Astrocyte (in vitro differentiated cells and primary cell): ENCODE measurements around the gene ARMC7. TPM values are rescaled to one million over a fixed set of nuclear protein-coding genes. Genes with fewer than 3 reads are reported as not detected.

ENCODE experiments used
- DNase-seq: peaks from one replicate; pipeline ENCODE4 v3.0.0-alpha.2; 2010; ENCODE audit warnings: low read depth
- FAIRE-seq: peaks from 2 replicates; lab custom pipeline; 2011; peaks lifted over from hg19 to GRCh38; lab: Jason Lieb, UNC
- H2AFZ ChIP-seq: 2 replicates; pipeline ENCODE4 v1.6.0; 2012; ENCODE audit warnings: low read depth, low read length, inconsistent platforms
- H3K27ac ChIP-seq: 2 replicates; pipeline ENCODE4 v1.5.1; 2011; ENCODE audit warnings: low read depth, low read length, inconsistent platforms
- H3K27me3 ChIP-seq: 2 replicates; pipeline ENCODE4 v1.6.0; 2011; ENCODE audit warnings: low read length, inconsistent platforms; ENCODE audit not compliant: insufficient read depth
- H3K36me3 ChIP-seq: 2 replicates; pipeline ENCODE4 v1.5.1; 2011; ENCODE audit warnings: low read length, inconsistent platforms; ENCODE audit not compliant: insufficient read depth
- H3K4me1 ChIP-seq: 2 replicates; pipeline ENCODE4 v1.5.1; 2011; ENCODE audit warnings: low read length, inconsistent platforms; ENCODE audit not compliant: insufficient read depth
- H3K4me2 ChIP-seq: 2 replicates; pipeline ENCODE4 v1.6.0; 2012; ENCODE audit warnings: low read length, inconsistent platforms
- H3K4me3 ChIP-seq: 2 replicates; pipeline ENCODE4 v1.5.1; 2011; ENCODE audit warnings: low read depth, mild to moderate bottlenecking, low read length, inconsistent platforms; ENCODE audit not compliant: insufficient read depth
- H3K79me2 ChIP-seq: 2 replicates; pipeline ENCODE4 v1.6.0; 2012; ENCODE audit warnings: mild to moderate bottlenecking, low read length, inconsistent platforms; ENCODE audit not compliant: insufficient read depth
- H3K9ac ChIP-seq: 2 replicates; pipeline ENCODE4 v1.6.0; 2012; ENCODE audit warnings: mild to moderate bottlenecking, low read length, inconsistent platforms
- H3K9me3 ChIP-seq: 2 replicates; pipeline ENCODE4 v1.5.1; 2012; ENCODE audit warnings: low read depth, mild to moderate bottlenecking, low read length, inconsistent platforms; ENCODE audit not compliant: insufficient read depth
- H4K20me1 ChIP-seq: 2 replicates; pipeline ENCODE4 v1.6.0; 2012; ENCODE audit warnings: low read length, inconsistent platforms; ENCODE audit not compliant: insufficient read depth
- H3K27ac Mint-ChIP-seq: one replicate; pipeline ENCODE4 v1.8.0; 2021; ENCODE audit warnings: mild to moderate bottlenecking, mixed read lengths; ENCODE audit not compliant: unreplicated experiment
- H3K27me3 Mint-ChIP-seq: one replicate; pipeline ENCODE4 v1.8.0; 2021; ENCODE audit warnings: low read depth, mixed read lengths; ENCODE audit not compliant: unreplicated experiment
- H3K36me3 Mint-ChIP-seq: one replicate; pipeline ENCODE4 v1.8.0; 2021; ENCODE audit warnings: low read depth, mixed read lengths; ENCODE audit not compliant: unreplicated experiment
- H3K4me1 Mint-ChIP-seq: one replicate; pipeline ENCODE4 v1.8.0; 2021; ENCODE audit warnings: low read depth, mixed read lengths; ENCODE audit not compliant: unreplicated experiment
- H3K4me3 Mint-ChIP-seq: one replicate; pipeline ENCODE4 v1.8.0; 2021; ENCODE audit warnings: mild to moderate bottlenecking, moderate library complexity, mixed read lengths; ENCODE audit not compliant: unreplicated experiment
- H3K9me3 Mint-ChIP-seq: one replicate; pipeline ENCODE4 v1.8.0; 2021; ENCODE audit warnings: mild to moderate bottlenecking, mixed read lengths; ENCODE audit not compliant: unreplicated experiment
- EZH2 ChIP-seq: IDR thresholded peaks from 2 replicates; pipeline ENCODE4 v1.6.1; 2012; ENCODE audit warnings: mild to moderate bottlenecking, low read length, inconsistent platforms; ENCODE audit not compliant: insufficient read depth
- total RNA-seq: library from RNA; stranded (reverse); gene quantifications from 2 replicates; pipeline ENCODE4 v1.2.1, GENCODE V29; 2021
- TF ChIP-seq, protein P1 (sequence below): IDR thresholded peaks from 2 replicates; pipeline ENCODE4 v1.5.1; 2011; ENCODE audit warnings: low read depth, mild to moderate bottlenecking, inconsistent platforms, low read length, moderate library complexity; ENCODE audit not compliant: insufficient read depth

Gene ARMC7
- total RNA-seq, 1 donor from 2014 or later: 11.9 TPM

DNA sequence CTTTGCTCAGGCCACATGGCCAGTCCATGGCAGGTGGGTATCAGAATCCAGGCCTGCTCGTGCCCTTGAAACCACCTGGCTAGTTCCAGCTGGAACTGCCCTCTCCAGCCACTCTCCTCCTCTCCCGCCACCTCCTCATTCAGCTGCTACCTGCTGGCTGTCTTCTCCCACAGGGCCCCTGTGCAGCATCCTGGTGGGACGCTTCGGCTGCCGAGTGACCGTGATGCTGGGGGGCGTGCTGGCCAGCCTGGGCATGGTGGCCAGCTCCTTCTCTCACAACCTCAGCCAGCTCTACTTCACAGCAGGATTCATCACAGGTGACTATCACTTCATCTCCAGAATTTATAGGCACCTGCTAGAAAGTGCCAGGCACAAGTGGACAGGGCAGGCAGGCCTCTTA lies 11.9 kb upstream of the ARMC7 start:
- Histone ChIP-seq H3K9ac (no peak overlapping the region), H3K36me3 (no peaks in the 10 kb centered on the region), H3K79me2 (no peaks in the 10 kb centered on the region), H3K4me3 (no peak overlapping the region), H2AFZ (no peak overlapping the region), H3K27ac (no peak overlapping the region), H3K9me3 (no peaks in the 10 kb centered on the region), H3K4me1 (peaks cover 5% of the 10 kb centered on the region), H3K27me3 (no peaks in the 10 kb centered on the region), H3K4me2 (no peak overlapping the region), H4K20me1 (no peaks in the 10 kb centered on the region)
- FAIRE-seq (no peak), DNase-seq (no peak)
- no peak overlapping the region for H3K27ac Mint-ChIP-seq
- no peak overlapping the region for H3K4me3 Mint-ChIP-seq
- H3K4me1 Mint-ChIP-seq: peaks cover 5% of the 10 kb centered on the region
- peaks cover 7% of the 10 kb centered on the region for H3K36me3 Mint-ChIP-seq
- H3K27me3 Mint-ChIP-seq: no peaks in the 10 kb centered on the region
- TF ChIP-seq, protein P1, sequence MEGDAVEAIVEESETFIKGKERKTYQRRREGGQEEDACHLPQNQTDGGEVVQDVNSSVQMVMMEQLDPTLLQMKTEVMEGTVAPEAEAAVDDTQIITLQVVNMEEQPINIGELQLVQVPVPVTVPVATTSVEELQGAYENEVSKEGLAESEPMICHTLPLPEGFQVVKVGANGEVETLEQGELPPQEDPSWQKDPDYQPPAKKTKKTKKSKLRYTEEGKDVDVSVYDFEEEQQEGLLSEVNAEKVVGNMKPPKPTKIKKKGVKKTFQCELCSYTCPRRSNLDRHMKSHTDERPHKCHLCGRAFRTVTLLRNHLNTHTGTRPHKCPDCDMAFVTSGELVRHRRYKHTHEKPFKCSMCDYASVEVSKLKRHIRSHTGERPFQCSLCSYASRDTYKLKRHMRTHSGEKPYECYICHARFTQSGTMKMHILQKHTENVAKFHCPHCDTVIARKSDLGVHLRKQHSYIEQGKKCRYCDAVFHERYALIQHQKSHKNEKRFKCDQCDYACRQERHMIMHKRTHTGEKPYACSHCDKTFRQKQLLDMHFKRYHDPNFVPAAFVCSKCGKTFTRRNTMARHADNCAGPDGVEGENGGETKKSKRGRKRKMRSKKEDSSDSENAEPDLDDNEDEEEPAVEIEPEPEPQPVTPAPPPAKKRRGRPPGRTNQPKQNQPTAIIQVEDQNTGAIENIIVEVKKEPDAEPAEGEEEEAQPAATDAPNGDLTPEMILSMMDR: no peak
- no peak for TF ChIP-seq EZH2
- H3K9me3 Mint-ChIP-seq: no peaks in the 10 kb centered on the region

- FAIRE-seq (no peak), DNase-seq (no peak)
- peaks cover 7% of the 10 kb centered on the region for H3K36me3 Mint-ChIP-seq
- peak overlapping the region; percentile 56 for H3K27ac Mint-ChIP-seq
- Histone ChIP-seq H3K4me3 (no peak overlapping the region), H2AFZ (no peak overlapping the region), H3K4me1 (peaks cover 5% of the 10 kb centered on the region), H3K27ac (no peak overlapping the region), H3K36me3 (no peaks in the 10 kb centered on the region), H4K20me1 (no peaks in the 10 kb centered on the region), H3K79me2 (no peaks in the 10 kb centered on the region), H3K9me3 (no peaks in the 10 kb centered on the region), H3K27me3 (no peaks in the 10 kb centered on the region), H3K9ac (no peak overlapping the region), H3K4me2 (no peak overlapping the region)
- H3K9me3 Mint-ChIP-seq: no peaks in the 10 kb centered on the region
- H3K4me1 Mint-ChIP-seq: peaks cover 5% of the 10 kb centered on the region
- no peak overlapping the region for H3K4me3 Mint-ChIP-seq
- no peaks in the 10 kb centered on the region for H3K27me3 Mint-ChIP-seq
- TF ChIP-seq, protein P1: no peak
These were observed 10.9 kb upstream of the ARMC7 start for GRCh38 chr17:75098861-75099260.

DNA sequence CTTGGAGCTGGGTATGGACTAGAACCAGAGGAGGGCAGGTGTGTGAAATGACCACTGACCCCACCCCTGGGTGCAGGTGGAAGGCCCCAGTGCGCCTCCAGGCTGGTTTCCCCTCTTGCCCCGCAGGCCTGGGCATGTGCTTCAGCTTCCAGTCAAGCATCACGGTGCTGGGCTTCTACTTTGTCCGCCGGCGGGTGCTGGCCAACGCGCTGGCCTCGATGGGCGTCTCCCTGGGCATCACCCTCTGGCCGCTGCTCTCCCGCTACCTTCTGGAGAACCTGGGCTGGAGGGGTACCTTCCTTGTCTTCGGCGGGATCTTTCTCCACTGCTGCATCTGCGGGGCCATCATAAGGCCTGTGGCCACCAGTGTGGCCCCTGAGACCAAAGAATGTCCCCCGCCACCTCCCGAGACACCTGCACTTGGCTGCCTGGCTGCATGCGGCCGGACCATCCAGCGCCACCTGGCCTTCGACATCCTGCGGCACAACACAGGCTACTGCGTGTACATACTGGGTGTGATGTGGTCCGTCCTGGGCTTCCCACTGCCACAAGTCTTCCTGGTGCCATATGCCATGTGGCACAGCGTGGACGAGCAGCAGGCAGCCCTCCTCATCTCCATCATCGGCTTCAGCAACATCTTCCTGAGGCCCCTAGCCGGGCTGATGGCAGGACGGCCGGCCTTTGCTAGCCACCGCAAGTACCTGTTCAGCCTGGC lies 9.7 kb upstream of the ARMC7 start:
- TF ChIP-seq, protein P1: no peak
- TF ChIP-seq EZH2: no peak

More for the DNA sequence above, 9.7 kb upstream of the ARMC7 start:
- no peaks in the 10 kb centered on the region for H3K27me3 Mint-ChIP-seq
- peaks cover 5% of the 10 kb centered on the region for H3K4me1 Mint-ChIP-seq
- Histone ChIP-seq H3K9me3 (no peaks in the 10 kb centered on the region), H3K4me1 (peaks cover 5% of the 10 kb centered on the region), H3K4me2 (no peak overlapping the region), H3K27me3 (no peaks in the 10 kb centered on the region), H2AFZ (no peak overlapping the region), H3K4me3 (no peak overlapping the region), H3K27ac (no peak overlapping the region), H4K20me1 (no peaks in the 10 kb centered on the region), H3K79me2 (no peaks in the 10 kb centered on the region), H3K36me3 (no peaks in the 10 kb centered on the region), H3K9ac (no peak overlapping the region)
- H3K9me3 Mint-ChIP-seq: no peaks in the 10 kb centered on the region
- DNase-seq (no peak), FAIRE-seq (no peak)
- H3K27ac Mint-ChIP-seq: no peak overlapping the region
- no peak overlapping the region for H3K4me3 Mint-ChIP-seq
- peaks cover 7% of the 10 kb centered on the region for H3K36me3 Mint-ChIP-seq
